Activated B cell treated with CpG ODN at 0.5 μM for 24 hours (primary cell): ENCODE measurements around the gene SH2D4B. TPM values are rescaled to one million over a fixed set of nuclear protein-coding genes. Genes with fewer than 3 reads are reported as not detected.
A peak's percentile ranks its signal among the peaks of the same experiment; 100 is the strongest.

ENCODE experiments used
- ATAC-seq: fragments of 200-7000 bp; cut with Tn5 transposase; one replicate; pipeline ENCODE4 v1.10.0; 2021; ENCODE audit warnings: low read depth, mild to moderate bottlenecking, moderate library complexity
- CTCF ChIA-PET: fragments of 350-600 bp; sonication (Branson Sonifier 250); formaldehyde crosslinking; loops from one replicate; lab custom pipeline; 2021; ENCODE audit warnings: antibody characterized with exemption; lab: Charles Lee
- POLR2A ChIA-PET: fragments of 350-600 bp; sonication (Branson Sonifier 250); formaldehyde crosslinking; loops from one replicate; lab custom pipeline; 2021; ENCODE audit warnings: antibody characterized with exemption; lab: Charles Lee
- DNase-seq: peaks from one replicate; pipeline ENCODE4 v3.0.0; 2022
- H3K27ac Mint-ChIP-seq: one replicate; pipeline ENCODE4 v1.8.0; 2020; ENCODE audit warnings: mixed read lengths
- H3K27me3 Mint-ChIP-seq: one replicate; pipeline ENCODE4 v1.8.0; 2021; ENCODE audit warnings: mixed read lengths
- H3K36me3 Mint-ChIP-seq: one replicate; pipeline ENCODE4 v1.8.0; 2021; ENCODE audit warnings: low read depth, mixed read lengths
- H3K4me1 Mint-ChIP-seq: one replicate; pipeline ENCODE4 v1.8.0; 2021; ENCODE audit warnings: mixed read lengths
- H3K4me3 Mint-ChIP-seq: one replicate; pipeline ENCODE4 v1.8.0; 2020; ENCODE audit warnings: mild to moderate bottlenecking, mixed read lengths
- H3K9me3 Mint-ChIP-seq: one replicate; pipeline ENCODE4 v1.8.0; 2020; ENCODE audit warnings: mixed read lengths
- intact Hi-C: fragments of 100-400 bp; cut with micrococcal nuclease; formaldehyde crosslinking; loops from one replicate; pipeline ENCODE4 v1.15.1; 2024
- total RNA-seq: library from RNA; stranded (reverse); gene quantifications from 2 replicates; pipeline ENCODE4 v1.2.3, GENCODE V29; 2022
- TF ChIP-seq, protein P1 (sequence below): fragments of 200-600 bp; IDR thresholded peaks from one replicate; pipeline ENCODE4 v1.8.0; 2022; ENCODE audit warnings: antibody characterized with exemption, mild to moderate bottlenecking

SH2D4B gene
- total RNA-seq, 1 donor from 2014 or later = not detected

DNA sequence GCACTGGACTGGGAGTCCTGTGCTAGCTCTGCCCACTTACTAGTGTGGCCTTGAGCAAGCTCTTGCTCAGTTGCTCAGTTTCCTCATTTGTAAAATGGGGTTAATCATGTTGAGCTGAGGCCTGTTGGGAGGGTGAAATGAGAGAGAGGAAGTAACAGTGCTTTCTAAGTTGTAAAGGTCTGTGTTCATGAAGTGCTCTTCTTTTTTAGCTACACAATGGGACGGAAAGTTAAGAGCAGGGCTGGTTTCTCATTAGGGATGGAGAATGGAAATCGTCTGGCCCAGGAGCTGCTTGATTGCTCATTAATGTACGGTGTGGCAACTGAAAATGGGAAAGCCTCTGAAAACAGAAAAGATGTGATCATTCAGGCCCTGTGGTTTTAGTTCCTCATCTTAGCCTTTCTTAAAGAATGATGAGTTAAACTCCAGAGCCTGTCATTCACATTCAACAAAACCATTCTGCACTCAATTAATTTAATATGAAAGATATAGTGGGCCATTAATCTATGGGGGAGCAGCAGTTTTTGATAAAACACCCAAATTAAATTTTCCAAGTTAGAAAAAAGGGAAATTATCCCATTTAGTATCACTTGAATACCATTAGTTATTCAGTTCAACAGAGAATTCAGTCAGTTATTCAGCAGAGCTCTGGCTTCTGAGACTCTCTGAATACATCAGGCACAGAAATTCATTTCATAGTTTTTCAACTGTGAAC lies 60.5 kb downstream of the SH2D4B start:
- POLR2A ChIA-PET = interaction anchor here (1.0 kb wide), 1 partner anchor 144 kb away, joined by 4 read pairs; no protein-coding TSS in a partner anchor
- Mint-ChIP-seq H3K36me3 (no peaks in the 10 kb centered on the region), H3K27ac (peak overlapping the region; percentile 67), H3K9me3 (no peaks in the 10 kb centered on the region), H3K4me1 (peaks cover 25% of the 10 kb centered on the region), H3K27me3 (no peaks in the 10 kb centered on the region), H3K4me3 (no peak overlapping the region)
- intact Hi-C loops = loop anchor here (1.0 to 10.0 kb wide), 6 partner anchors 8 to 1153 kb away; partner anchors contain the start of gene ZCCHC24
- CTCF ChIA-PET = interaction anchor here (1.0 to 1.4 kb wide), 4 partner anchors 35 to 93 kb away, joined by 3 to 4 read pairs (median 3); no protein-coding TSS in a partner anchor
- DNase-seq (no peak), ATAC-seq (peak; percentile 29)
- TF ChIP-seq, protein P1, sequence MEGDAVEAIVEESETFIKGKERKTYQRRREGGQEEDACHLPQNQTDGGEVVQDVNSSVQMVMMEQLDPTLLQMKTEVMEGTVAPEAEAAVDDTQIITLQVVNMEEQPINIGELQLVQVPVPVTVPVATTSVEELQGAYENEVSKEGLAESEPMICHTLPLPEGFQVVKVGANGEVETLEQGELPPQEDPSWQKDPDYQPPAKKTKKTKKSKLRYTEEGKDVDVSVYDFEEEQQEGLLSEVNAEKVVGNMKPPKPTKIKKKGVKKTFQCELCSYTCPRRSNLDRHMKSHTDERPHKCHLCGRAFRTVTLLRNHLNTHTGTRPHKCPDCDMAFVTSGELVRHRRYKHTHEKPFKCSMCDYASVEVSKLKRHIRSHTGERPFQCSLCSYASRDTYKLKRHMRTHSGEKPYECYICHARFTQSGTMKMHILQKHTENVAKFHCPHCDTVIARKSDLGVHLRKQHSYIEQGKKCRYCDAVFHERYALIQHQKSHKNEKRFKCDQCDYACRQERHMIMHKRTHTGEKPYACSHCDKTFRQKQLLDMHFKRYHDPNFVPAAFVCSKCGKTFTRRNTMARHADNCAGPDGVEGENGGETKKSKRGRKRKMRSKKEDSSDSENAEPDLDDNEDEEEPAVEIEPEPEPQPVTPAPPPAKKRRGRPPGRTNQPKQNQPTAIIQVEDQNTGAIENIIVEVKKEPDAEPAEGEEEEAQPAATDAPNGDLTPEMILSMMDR = no peak

DNA sequence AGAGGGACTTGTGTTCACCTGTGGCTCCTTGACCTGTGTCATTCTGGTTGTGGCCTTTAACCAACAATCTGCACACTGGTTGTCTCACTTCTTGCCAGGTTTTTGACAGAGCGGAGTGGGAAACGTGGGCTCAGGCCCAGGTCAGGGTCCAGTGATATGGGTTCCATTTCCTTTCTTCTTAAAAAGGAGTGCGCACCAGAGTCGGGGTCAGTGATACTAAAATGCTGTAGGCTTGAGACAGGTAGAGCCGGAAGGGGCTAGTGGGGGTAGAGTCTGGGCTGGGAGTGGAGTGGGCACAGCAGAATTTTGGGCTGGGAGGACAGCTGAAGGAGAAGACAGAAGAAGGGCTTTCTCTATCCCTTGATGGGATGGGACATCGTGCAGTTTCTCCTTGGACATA lies 61.2 kb downstream of the SH2D4B start:
- ATAC-seq = no peak
- Mint-ChIP-seq H3K9me3 (no peaks in the 10 kb centered on the region), H3K36me3 (no peaks in the 10 kb centered on the region), H3K4me1 (peaks cover 25% of the 10 kb centered on the region), H3K27ac (peak overlapping the region; percentile 32), H3K4me3 (no peak overlapping the region), H3K27me3 (no peaks in the 10 kb centered on the region)
- intact Hi-C loops = loop anchor here (1.0 to 10.0 kb wide), 7 partner anchors 9 to 1154 kb away; partner anchors contain the start of gene ZCCHC24
- no peak for DNase-seq
- ChIA-PET CTCF (interaction anchor here (1.0 to 1.4 kb wide), 4 partner anchors 34 to 94 kb away, joined by 3 to 4 read pairs (median 3); no protein-coding TSS in a partner anchor), POLR2A (interaction anchor here (1.0 kb wide), 1 partner anchor 144 kb away, joined by 4 read pairs; no protein-coding TSS in a partner anchor)
- TF ChIP-seq, protein P1 = no peak

DNA sequence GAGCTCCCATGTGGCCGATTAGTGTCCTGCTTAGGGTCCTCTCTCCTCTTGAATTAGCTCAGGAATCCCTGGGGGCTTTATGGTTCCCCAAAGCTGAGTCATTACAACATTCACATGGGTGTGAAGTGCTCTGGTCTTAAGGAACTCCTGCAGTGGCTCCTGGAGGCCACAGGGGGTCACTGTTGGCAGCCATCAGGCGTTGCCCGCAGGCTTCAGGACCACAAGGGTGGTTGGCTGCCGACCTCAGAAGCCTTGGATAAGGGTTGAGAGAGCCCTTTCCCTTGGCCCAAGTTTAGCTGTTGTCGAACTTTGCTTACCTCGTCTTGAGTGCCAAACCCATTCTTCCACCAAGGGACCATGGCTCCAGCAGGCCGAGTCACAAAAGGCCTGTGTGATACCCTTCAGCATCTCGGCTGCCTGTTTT lies 61.7 kb downstream of the SH2D4B start:
- no peak for DNase-seq

GRCh38 chr10:80600256-80600655 lies 62.6 kb downstream of the SH2D4B start:
- no peaks in the 10 kb centered on the region for H3K36me3 Mint-ChIP-seq
- ChIA-PET POLR2A (no interaction called here), CTCF (no interaction called here)
- H3K4me1 Mint-ChIP-seq = peaks cover 25% of the 10 kb centered on the region
- DNase-seq (no peak), ATAC-seq (no peak)
- H3K4me3 Mint-ChIP-seq = no peak overlapping the region
- intact Hi-C loops = no loop called here
- no peaks in the 10 kb centered on the region for H3K27me3 Mint-ChIP-seq
- no peak overlapping the region for H3K27ac Mint-ChIP-seq
- TF ChIP-seq, protein P1 = no peak
- H3K9me3 Mint-ChIP-seq = no peaks in the 10 kb centered on the region

More for the DNA sequence above, 61.7 kb downstream of the SH2D4B start:
- TF ChIP-seq, protein P1 = no peak
- Mint-ChIP-seq H3K4me3 (no peak overlapping the region), H3K9me3 (no peaks in the 10 kb centered on the region), H3K27me3 (no peaks in the 10 kb centered on the region), H3K4me1 (peaks cover 25% of the 10 kb centered on the region), H3K27ac (no peak overlapping the region), H3K36me3 (no peaks in the 10 kb centered on the region)
- intact Hi-C loops = loop anchor here (1.0 to 10.0 kb wide), 6 partner anchors 59 to 1155 kb away; partner anchors contain the start of gene ZCCHC24
- ATAC-seq = peak; percentile 76
- ChIA-PET POLR2A (no interaction called here), CTCF (interaction anchor here (1.1 to 1.4 kb wide), 2 partner anchors 63 to 65 kb away, joined by 3 to 4 read pairs; no protein-coding TSS in a partner anchor)

GRCh38 chr10:80602881-80603280 lies 65.2 kb downstream of the SH2D4B start:
- no peaks in the 10 kb centered on the region for H3K36me3 Mint-ChIP-seq
- TF ChIP-seq, protein P1 = no peak
- DNase-seq = no peak
- ChIA-PET CTCF (no interaction called here), POLR2A (no interaction called here)
- no peak overlapping the region for H3K4me3 Mint-ChIP-seq
- H3K27ac Mint-ChIP-seq = no peak overlapping the region
- no peaks in the 10 kb centered on the region for H3K9me3 Mint-ChIP-seq
- intact Hi-C loops = no loop called here
- no peak for ATAC-seq
- H3K27me3 Mint-ChIP-seq = no peaks in the 10 kb centered on the region
- H3K4me1 Mint-ChIP-seq = peaks cover 15% of the 10 kb centered on the region
